Measurements from ENCODE around the gene SLC31A2. TPM values are rescaled to one million over a fixed set of nuclear protein-coding genes. Genes with fewer than 3 reads are reported as not detected.
"Not testable (repeated sequence)": the region's sequence is repeated elsewhere in the genome, so short reads cannot be mapped to it uniquely, and the experiment has no call there.

Gene SLC31A2
- polyA plus RNA-seq = 0.85 TPM

DNA sequence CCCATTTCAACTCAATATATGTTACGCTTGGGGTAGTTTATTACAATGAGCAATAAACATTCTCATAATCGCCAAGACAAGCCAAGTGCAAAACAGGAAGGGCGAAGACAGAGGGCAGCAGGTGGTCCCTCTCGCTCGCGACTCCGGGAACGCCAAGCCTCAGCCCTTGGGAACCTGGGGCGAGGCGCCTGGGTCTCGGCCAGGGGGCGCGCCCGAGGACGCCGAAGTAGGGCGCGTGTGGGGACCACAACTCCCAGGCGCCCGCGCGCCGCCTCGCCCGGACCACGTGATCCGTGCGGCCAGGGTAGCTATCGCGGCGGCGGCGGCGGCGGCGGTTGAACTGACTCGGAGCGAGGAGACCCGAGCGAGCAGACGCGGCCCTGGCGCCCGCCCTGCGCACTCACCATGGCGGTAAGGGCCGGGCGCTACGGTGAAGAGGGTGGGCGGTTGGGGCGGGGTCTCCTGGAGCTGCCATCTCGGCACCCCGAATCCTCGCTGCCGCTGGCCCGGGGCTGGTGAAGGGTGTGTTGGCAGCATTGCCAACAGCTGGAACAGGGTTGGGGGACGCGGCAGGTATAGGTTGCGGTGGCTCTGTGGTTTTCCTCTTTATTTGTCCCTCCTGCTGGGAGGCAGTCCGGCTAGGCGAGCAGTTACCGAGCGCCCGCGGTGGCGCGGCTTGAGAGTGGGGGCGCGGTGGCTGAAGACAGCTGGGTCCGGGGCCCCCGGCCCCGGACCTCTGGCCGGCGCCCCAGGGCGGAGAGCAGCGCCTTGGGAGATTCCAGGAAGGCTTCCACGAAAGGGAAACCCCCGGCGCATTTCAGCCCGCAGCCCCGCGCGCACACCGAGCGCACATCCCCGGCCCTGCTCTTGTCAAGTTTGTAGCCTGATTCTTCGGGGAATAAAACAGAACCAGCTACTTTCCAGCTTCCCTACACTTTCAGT lies at the start of gene SLC31A2:
TSS of gene SLC31A2 (plus strand) at position 338 of the 942 bp plus-strand sequence. CDS start at position 406, 68 bp downstream.
- Mint-ChIP-seq H3K27me3 (peaks cover 3% of the 10 kb centered on the region), H3K4me1 (peaks cover 6 to 17% (median 7%) of the 10 kb centered on the region in 3 donors), H3K4me3 (peak within 1 kb of the TSS; percentile 82 to 92 (median 86)), H3K36me3 (no peaks in the 10 kb centered on the region), H3K9me3 (no peaks in the 10 kb centered on the region), H3K27ac (peak within 1 kb of the TSS in 2 of 3 donors; percentile 35 to 78)

GRCh38 chr9:113105345-113105744 lies 45.5 kb upstream of the SLC31A2 start:
- H3K4me1 Mint-ChIP-seq, H3K27me3 Mint-ChIP-seq, H3K36me3 Mint-ChIP-seq, H3K4me3 Mint-ChIP-seq, H3K9me3 Mint-ChIP-seq, H3K27ac Mint-ChIP-seq: not testable (repeated sequence)

DNA sequence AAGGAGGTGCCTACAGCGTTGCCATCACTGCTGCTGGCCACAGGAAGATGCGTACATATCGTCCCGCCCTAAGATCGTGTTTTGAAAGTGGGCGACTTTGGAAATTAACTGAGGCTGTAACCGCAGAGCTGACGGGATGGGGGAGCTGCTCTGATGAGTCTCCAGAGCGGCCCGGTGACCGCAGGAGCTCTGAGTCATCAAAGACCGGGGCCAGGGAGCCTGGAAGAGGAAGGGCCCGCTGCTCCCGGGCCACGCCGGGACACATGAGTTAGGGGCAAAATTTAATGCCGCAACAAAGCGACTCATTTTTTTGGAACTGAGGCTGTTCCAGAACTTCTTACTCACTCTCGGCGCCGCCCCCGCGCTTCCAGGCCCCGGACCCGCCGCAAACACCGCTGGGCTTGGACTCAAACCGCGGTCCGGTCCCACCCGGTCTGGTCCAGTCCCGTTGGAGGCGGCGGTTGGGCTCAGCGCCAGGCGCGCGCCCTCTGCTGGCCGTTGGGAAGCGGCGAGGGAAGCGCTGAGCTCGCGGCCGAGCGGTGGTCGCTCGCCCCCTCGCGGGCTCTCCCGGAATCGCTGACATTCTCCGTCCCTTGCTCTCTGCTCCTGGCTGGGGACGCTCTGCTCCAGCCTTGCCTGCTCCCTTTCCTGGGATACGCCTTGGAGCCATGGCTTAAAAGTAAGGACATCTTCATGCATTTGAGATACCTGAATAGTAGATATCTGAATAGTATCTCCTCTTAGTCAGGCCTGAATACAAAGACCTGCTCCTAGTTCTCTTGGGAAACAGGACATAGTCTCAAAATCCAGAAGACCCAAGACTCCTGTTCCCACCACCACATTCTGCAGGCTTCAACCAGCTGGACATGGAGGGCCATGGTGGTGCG lies 39.5 kb upstream of the SLC31A2 start:
- not testable (repeated sequence) for H3K4me1 Mint-ChIP-seq, H3K36me3 Mint-ChIP-seq, H3K27me3 Mint-ChIP-seq, H3K4me3 Mint-ChIP-seq, H3K9me3 Mint-ChIP-seq
- peak overlapping the region in 1 of 3 donors; percentile 35 for H3K27ac Mint-ChIP-seq

DNA sequence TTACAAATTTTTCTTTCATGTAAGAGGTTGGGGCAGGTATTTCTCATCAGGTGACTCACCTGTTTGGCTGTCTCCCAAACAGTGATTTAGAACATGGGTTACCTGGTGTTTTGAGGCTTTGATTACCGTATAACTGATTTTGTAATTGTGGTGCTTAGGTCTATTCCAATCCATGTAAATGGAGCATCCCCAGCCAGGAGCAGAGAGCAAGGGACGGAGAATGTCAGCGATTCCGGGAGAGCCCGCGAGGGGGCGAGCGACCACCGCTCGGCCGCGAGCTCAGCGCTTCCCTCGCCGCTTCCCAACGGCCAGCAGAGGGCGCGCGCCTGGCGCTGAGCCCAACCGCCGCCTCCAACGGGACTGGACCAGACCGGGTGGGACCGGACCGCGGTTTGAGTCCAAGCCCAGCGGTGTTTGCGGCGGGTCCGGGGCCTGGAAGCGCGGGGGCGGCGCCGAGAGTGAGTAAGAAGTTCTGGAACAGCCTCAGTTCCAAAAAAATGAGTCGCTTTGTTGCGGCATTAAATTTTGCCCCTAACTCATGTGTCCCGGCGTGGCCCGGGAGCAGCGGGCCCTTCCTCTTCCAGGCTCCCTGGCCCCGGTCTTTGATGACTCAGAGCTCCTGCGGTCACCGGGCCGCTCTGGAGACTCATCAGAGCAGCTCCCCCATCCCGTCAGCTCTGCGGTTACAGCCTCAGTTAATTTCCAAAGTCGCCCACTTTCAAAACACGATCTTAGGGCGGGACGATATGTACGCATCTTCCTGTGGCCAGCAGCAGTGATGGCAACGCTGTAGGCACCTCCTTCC lies 37.9 kb upstream of the SLC31A2 start:
- not testable (repeated sequence) for H3K36me3 Mint-ChIP-seq, H3K27me3 Mint-ChIP-seq, H3K9me3 Mint-ChIP-seq, H3K4me1 Mint-ChIP-seq, H3K27ac Mint-ChIP-seq
- peak overlapping the region in 1 of 4 donors; percentile 63 for H3K4me3 Mint-ChIP-seq

DNA sequence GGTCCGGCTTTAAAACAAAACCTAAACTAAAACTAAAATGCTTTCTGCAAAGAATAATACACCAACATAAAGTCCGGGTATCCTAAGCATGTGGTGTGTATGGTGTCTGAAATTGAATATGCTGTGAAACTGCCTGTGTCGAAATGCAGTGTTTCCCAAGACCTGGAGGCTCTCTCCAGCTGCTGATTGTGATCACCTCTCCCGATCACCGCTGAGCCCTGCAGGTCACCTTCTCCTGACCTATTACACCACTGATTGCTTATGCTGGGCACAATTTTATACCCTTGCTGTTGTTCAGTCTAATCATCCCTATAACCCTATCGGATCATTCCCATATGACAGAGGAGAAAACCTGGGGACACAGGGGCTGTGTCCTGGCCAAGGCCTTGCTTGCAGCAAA lies 32.0 kb upstream of the SLC31A2 start:
- not testable (repeated sequence) for H3K9me3 Mint-ChIP-seq, H3K27ac Mint-ChIP-seq, H3K4me1 Mint-ChIP-seq, H3K36me3 Mint-ChIP-seq, H3K4me3 Mint-ChIP-seq, H3K27me3 Mint-ChIP-seq

DNA sequence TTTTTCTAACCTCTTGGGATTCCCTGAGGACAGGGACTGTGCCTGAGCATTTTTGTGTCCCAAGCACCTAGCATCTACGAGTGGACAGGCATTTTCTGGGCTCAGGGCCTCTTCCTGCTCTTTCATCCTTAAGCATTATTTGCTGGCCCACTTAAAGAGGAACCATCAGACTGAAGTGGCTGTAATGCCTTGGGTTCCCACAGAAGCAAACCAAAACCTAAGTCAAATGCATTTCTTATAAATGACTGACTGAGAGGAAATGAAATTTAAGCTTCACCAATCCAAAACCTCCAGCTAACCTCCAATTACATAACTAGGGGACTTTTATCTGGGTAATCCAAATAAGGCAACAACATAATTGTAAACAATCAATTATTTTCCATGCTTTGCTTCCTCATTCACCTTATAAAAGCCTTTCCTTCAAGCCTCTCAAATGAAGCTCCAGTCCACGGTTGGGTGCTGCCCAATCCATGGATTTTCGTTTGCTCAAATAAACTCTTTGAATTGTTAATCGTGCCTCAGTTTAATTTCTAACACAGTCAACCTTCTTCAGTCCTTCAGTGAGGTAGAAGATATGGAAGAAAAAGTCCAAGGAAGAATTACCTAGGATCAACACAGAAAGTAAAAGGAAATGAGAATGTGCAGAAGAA lies 25.3 kb upstream of the SLC31A2 start:
- H3K4me3 Mint-ChIP-seq = no peak overlapping the region
- peaks cover 0 to 2% (median 0%) of the 10 kb centered on the region in 3 donors for H3K9me3 Mint-ChIP-seq
- H3K36me3 Mint-ChIP-seq = no peaks in the 10 kb centered on the region
- H3K4me1 Mint-ChIP-seq = peaks cover 0 to 3% (median 0%) of the 10 kb centered on the region in 3 donors
- H3K27ac Mint-ChIP-seq = no peak overlapping the region
- peaks cover 2% of the 10 kb centered on the region for H3K27me3 Mint-ChIP-seq

DNA sequence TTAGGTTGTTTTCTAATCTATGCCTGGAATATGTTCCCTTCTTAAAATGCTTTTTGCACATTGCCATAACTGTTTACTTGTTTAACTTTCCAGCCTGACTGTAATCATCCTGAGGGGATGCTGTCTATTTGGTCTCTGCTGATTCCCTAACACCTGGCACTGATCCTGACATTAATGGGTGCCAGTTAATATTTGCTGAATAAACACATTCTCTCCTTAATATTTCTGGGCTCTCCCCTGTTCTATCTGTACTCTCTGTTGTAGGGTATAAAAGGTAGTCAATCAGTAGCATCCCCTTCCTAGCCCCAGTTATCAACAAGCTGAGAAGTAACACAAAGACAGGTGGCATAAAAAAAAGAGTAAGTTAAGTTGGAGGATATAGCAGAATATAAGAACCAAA lies 21.3 kb upstream of the SLC31A2 start:
- Mint-ChIP-seq H3K9me3 (peaks cover 0 to 2% (median 2%) of the 10 kb centered on the region in 3 donors), H3K4me3 (no peak overlapping the region), H3K27ac (no peak overlapping the region), H3K27me3 (peaks cover 4% of the 10 kb centered on the region), H3K4me1 (peaks cover 0 to 3% (median 0%) of the 10 kb centered on the region in 3 donors), H3K36me3 (no peaks in the 10 kb centered on the region)

DNA sequence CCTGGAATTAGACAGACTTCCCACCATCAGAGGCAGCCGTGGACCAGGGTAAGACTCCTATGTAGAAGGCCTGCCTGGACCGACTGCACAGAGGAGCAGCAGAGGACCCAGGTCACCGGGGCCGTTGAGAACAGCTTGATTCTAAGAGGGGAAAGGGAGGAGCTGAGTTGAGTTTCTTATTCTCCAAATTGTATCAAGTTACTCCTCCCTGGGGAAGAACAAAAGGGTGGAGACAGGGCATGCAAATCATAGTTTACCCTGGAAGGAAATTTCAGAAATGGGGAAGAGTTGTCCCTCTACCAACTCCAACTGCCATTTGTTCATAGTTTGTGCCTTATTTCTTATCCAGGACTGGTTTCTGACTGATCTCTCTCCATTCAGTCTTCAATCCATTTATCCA lies 20.9 kb upstream of the SLC31A2 start:
- peaks cover 4% of the 10 kb centered on the region for H3K27me3 Mint-ChIP-seq
- H3K4me1 Mint-ChIP-seq = peaks cover 0 to 3% (median 0%) of the 10 kb centered on the region in 3 donors
- no peak overlapping the region for H3K27ac Mint-ChIP-seq

GRCh38 chr9:113131689-113132151 lies 19.1 kb upstream of the SLC31A2 start:
- Mint-ChIP-seq H3K4me1 (peaks cover 0 to under 1% (median 0%) of the 10 kb centered on the region in 3 donors), H3K9me3 (peaks cover 0 to 2% (median under 1%) of the 10 kb centered on the region in 3 donors), H3K4me3 (no peak overlapping the region), H3K36me3 (no peaks in the 10 kb centered on the region), H3K27ac (no peak overlapping the region), H3K27me3 (peaks cover 4% of the 10 kb centered on the region)

More for the DNA sequence above, 20.9 kb upstream of the SLC31A2 start:
- Mint-ChIP-seq H3K9me3 (peaks cover 0 to 2% (median 2%) of the 10 kb centered on the region in 3 donors), H3K36me3 (no peaks in the 10 kb centered on the region), H3K4me3 (no peak overlapping the region)

DNA sequence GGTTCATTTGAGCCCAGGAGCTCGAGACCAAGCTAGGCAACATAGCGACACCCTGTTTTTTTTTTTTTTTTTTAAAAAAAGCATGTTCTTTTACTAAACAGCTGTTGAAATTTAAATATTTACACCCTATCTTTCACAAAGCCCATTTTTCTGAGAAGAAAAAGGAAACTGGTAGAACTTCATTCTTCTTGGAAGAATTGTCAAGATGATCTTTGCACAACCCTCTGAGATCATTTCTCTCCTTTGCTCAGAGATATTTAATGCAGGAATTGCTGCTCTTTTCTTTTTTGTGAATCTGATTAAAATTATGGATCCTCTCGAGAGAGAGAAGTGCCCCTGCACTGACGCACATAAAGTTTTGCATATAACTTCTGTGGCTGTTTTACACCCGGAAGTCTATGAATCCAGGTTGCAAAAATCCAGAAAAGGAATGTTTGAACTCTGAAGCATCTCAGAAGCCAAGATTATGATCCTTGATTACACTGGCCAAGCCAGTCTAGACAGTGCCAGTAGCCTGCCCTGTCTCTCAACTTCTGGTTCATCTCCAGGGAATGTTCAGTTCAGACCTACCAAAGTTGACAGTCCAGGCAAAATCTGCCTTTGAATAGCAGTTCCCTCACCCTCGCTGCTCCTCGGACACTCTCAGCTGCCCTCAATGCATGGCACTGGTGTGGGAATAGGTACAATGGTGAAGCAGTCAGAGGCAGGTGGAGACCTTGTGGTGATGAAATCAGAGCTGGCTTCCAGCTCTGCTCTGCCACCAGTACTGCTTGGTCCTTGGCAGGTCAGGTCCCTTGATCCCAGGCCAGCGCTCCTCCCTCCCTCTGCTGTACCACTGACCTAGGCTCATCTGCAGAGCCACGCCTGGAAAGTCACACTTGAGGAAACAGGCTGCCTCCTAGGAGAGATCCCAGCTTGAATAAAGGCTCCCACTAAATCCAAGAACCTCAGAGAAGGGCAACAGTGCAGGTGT lies 13.3 kb upstream of the SLC31A2 start:
- peaks cover 3% of the 10 kb centered on the region for H3K27me3 Mint-ChIP-seq
- H3K4me1 Mint-ChIP-seq = no peaks in the 10 kb centered on the region
- H3K4me3 Mint-ChIP-seq = no peak overlapping the region
- no peaks in the 10 kb centered on the region for H3K36me3 Mint-ChIP-seq
- H3K9me3 Mint-ChIP-seq = peaks cover 2 to 15% (median 7%) of the 10 kb centered on the region in 3 donors
- no peak overlapping the region for H3K27ac Mint-ChIP-seq

DNA sequence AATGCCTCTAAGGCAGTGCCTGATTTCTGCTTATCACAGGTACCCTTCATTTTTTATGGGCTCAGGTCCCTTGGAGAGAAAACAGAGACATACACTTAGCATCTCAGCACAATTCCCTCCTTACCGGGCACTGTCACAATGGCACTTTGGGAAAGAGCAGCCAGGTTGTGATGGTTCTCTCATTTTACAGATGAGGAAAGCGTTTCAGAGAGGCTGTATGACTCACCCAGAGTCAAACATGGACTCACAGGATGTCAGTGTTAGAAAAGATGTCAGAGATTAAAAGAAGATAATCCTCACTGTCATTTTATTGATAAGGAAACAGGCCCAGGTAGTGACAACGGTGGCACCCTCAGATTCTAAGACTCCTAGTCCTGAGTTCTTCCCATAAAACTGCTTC lies 12.0 kb upstream of the SLC31A2 start:
- Mint-ChIP-seq H3K4me3 (no peak overlapping the region), H3K27ac (no peak overlapping the region), H3K36me3 (no peaks in the 10 kb centered on the region), H3K4me1 (no peaks in the 10 kb centered on the region), H3K27me3 (peaks cover 9% of the 10 kb centered on the region), H3K9me3 (peaks cover 2 to 15% (median 11%) of the 10 kb centered on the region in 3 donors)

- Mint-ChIP-seq H3K27ac (no peak overlapping the region), H3K27me3 (peaks cover 9% of the 10 kb centered on the region), H3K9me3 (peaks cover 2 to 15% (median 11%) of the 10 kb centered on the region in 3 donors), H3K4me3 (no peak overlapping the region), H3K36me3 (no peaks in the 10 kb centered on the region), H3K4me1 (no peaks in the 10 kb centered on the region)
Observed at GRCh38 chr9:113139225-113139829, 11.5 kb upstream of the SLC31A2 start.

GRCh38 chr9:113139953-113140352 lies 10.9 kb upstream of the SLC31A2 start:
- Mint-ChIP-seq H3K4me3 (no peak overlapping the region), H3K36me3 (no peaks in the 10 kb centered on the region), H3K27me3 (peaks cover 14% of the 10 kb centered on the region)

More at GRCh38 chr9:113139953-113140352, 10.9 kb upstream of the SLC31A2 start:
- Mint-ChIP-seq H3K9me3 (peaks cover 2 to 15% (median 11%) of the 10 kb centered on the region in 3 donors), H3K27ac (no peak overlapping the region), H3K4me1 (no peaks in the 10 kb centered on the region)

Measured in IgD-negative memory B cell (primary cell).